Cardiac muscle cell (in vitro differentiated cells and primary cell): ENCODE measurements around the gene SLC26A3. TPM values are rescaled to one million over a fixed set of nuclear protein-coding genes. Genes with fewer than 3 reads are reported as not detected.

Experiments used
- DNase-seq, 2 donors: peaks; one replicate each; pipeline versions ENCODE4 v3.0.0 to v3.0.0-alpha.2; 2010 to 2017; ENCODE audit warnings: low read depth in 1 of 2, low spot score in 1 of 2
- H3K27ac ChIP-seq: fragments of 200-600 bp; sonication (generic); 2 replicates; pipeline ENCODE4 v1.5.1; 2016
- H3K27me3 ChIP-seq: fragments of 200-600 bp; sonication (generic); 2 replicates; pipeline ENCODE4 v1.6.0; 2016; ENCODE audit warnings: control low read depth
- H3K36me3 ChIP-seq: fragments of 200-600 bp; sonication (generic); 2 replicates; pipeline ENCODE4 v1.5.1; 2016; ENCODE audit warnings: control low read depth
- H3K4me1 ChIP-seq: fragments of 200-600 bp; sonication (generic); 2 replicates; pipeline ENCODE4 v1.8.1; 2017; ENCODE audit warnings: low read depth, mild to moderate bottlenecking, mixed run types
- H3K4me3 ChIP-seq: fragments of 200-600 bp; sonication (generic); 2 replicates; pipeline ENCODE4 v1.5.1; 2016; ENCODE audit warnings: mild to moderate bottlenecking
- H3K9me3 ChIP-seq: fragments of 200-600 bp; sonication (generic); 2 replicates; pipeline ENCODE4 v1.5.1; 2017; ENCODE audit warnings: low read depth, mild to moderate bottlenecking, control low read depth
- CTCF ChIP-seq: IDR thresholded peaks from 2 replicates; pipeline ENCODE4 v1.5.1; 2012; ENCODE audit warnings: low read depth, mild to moderate bottlenecking, low read length
- polyA plus RNA-seq: library from polyadenylated mRNA; unstranded; fragments of >200 nt; fragmentation: Nextera tagmentation; extraction: Ambion mirVana; gene quantifications from 2 replicates; pipeline ENCODE4 v1.2.1, GENCODE V29; 2016
- total RNA-seq: library from RNA; depleted of rRNA; stranded (reverse); fragments of >200 nt; gene quantifications from 2 replicates; pipeline ENCODE4 v1.2.3, GENCODE V29; 2016

SLC26A3 gene
- total and polyA plus RNA-seq, 2 experiments from 2014 or later, result 0.05 TPM; not detected in 1

GRCh38 chr7:107728276-107728675, 74.7 kb downstream of the SLC26A3 start:
- DNase-seq, result no peak
- Histone ChIP-seq H3K4me1 (no peaks in the 10 kb centered on the region), H3K9me3 (no peaks in the 10 kb centered on the region)

GRCh38 chr7:107726356-107727130, 76.5 kb downstream of the SLC26A3 start:
- Histone ChIP-seq H3K9me3 (no peaks in the 10 kb centered on the region), H3K27me3 (peaks cover 7% of the 10 kb centered on the region), H3K4me3 (no peak overlapping the region), H3K4me1 (no peaks in the 10 kb centered on the region), H3K27ac (no peak overlapping the region), H3K36me3 (no peaks in the 10 kb centered on the region)
- no peak for DNase-seq
- TF ChIP-seq CTCF, result no peak

More at GRCh38 chr7:107728276-107728675, 74.7 kb downstream of the SLC26A3 start:
- H3K36me3 ChIP-seq, result no peaks in the 10 kb centered on the region
- no peak overlapping the region for H3K4me3 ChIP-seq
- no peak overlapping the region for H3K27ac ChIP-seq
- TF ChIP-seq CTCF, result no peak
- peaks cover 7% of the 10 kb centered on the region for H3K27me3 ChIP-seq

- H3K27ac ChIP-seq, result no peak overlapping the region
- H3K4me3 ChIP-seq, result no peak overlapping the region
- H3K27me3 ChIP-seq, result peaks cover 7% of the 10 kb centered on the region
- DNase-seq, result peak; percentile 62 to 77
- peak; percentile 53 for TF ChIP-seq CTCF
- H3K36me3 ChIP-seq, result no peaks in the 10 kb centered on the region
- H3K9me3 ChIP-seq, result no peaks in the 10 kb centered on the region
- H3K4me1 ChIP-seq, result no peaks in the 10 kb centered on the region
These were observed 77.8 kb downstream of the SLC26A3 start for GRCh38 chr7:107725138-107725740.

GRCh38 chr7:107723255-107723654, 79.8 kb downstream of the SLC26A3 start:
- H3K36me3 ChIP-seq, result no peaks in the 10 kb centered on the region
- no peak overlapping the region for H3K27ac ChIP-seq
- no peaks in the 10 kb centered on the region for H3K4me1 ChIP-seq
- H3K27me3 ChIP-seq, result peaks cover 3% of the 10 kb centered on the region
- H3K9me3 ChIP-seq, result no peaks in the 10 kb centered on the region
- no peak overlapping the region for H3K4me3 ChIP-seq
- no peak for DNase-seq
- no peak for TF ChIP-seq CTCF

- Histone ChIP-seq H3K27ac (no peak overlapping the region), H3K36me3 (no peaks in the 10 kb centered on the region), H3K4me3 (no peak overlapping the region), H3K9me3 (no peaks in the 10 kb centered on the region), H3K27me3 (no peaks in the 10 kb centered on the region), H3K4me1 (no peaks in the 10 kb centered on the region)
- no peak for DNase-seq
- TF ChIP-seq CTCF, result no peak
These were observed 81.7 kb downstream of the SLC26A3 start for GRCh38 chr7:107721286-107721685.
